HCT116 (cell line): Measurements from ENCODE around the gene MAN2B2.

Experiments
- SIN3A ChIP-seq: IDR thresholded peaks from 2 replicates; pipeline ENCODE4 v1.6.1; 2012; ENCODE audit warnings: low read depth
- ZNF274 ChIP-seq: fragments of 200-500 bp; sonication (Bioruptor generic); IDR thresholded peaks from 2 replicates; pipeline ENCODE4 v1.6.1; 2014; ENCODE audit warnings: mild to moderate bottlenecking, low read depth, low read length, inconsistent platforms

DNA sequence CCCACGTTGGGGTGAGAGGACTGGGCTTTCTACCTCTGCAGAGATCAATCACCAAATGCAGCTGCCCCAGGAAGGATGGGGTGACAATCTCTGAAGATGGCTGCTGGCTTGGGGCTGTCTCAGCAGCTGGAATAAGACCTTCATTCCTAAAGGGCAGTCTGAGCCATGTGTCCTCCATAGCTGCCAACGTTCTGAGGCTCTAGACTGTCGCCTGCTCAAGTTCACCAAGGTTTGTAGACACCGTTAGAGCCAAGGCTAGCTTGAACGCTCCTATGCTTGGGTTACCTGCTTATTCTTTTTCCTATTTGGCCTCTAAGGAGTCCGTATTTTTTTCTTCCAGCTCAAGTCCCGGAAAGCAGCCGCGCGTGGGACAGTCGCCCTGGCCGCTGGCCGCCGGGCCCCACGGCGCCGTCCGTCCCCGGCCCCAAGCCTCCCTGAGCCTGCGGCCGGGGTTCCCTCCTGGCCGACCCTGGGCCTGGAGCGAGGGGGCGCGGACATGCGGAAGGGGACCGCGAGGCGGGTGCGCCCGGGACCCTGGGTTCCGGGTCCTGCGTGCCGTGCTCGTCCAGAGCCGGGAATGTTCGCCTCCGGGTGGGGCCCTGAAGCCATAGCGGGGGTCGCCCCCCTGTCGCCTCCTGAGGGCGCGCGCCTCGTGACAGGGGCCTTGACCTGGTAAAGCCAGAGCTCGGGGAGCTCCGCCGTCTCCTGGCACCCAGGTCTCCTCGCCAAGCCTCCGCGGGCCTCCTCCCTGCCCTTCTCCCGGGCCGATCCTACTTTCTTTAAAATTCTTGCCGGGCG, 88.8 kb downstream of the MAN2B2 start:
- TF ChIP-seq SIN3A (no peak), ZNF274 (no peak)
